ENCODE data around the gene TPSG1.
"Not testable (repeated sequence)": the region's sequence is repeated elsewhere in the genome, so short reads cannot be mapped to it uniquely, and the experiment has no call there.

TPSG1 gene

DNA sequence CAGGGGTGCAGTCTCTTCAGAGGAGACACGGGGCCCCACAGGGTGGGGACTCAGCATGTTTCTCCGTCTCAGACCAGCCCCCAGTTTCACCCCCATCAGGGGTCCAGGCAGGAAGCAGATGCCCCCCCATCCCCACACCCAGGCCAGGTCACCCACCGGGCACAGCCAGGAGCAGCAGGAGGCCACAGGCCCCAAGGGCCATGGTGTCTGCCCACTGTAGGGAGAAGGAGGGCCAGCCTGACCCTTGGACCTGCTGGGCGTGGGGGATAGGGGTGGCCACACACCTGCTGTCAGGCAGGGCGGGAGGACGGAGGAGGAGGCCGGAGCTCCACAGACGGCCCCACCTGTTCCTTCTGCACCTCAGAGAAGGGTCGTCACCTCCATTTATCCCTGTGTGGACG lies at the start of gene TPSG1:
TPSG1 (minus strand) TSS at position 218 of the 401 bp plus-strand sequence; CDS start at position 202, 16 bp downstream.
- no peak for DNase-seq (ENCODE audit: insufficient read length, low spot score)
- no peak for FAIRE-seq

- no peak for FAIRE-seq
- DNase-seq (ENCODE audit: insufficient read length, low spot score), result no peak
These were observed 49.7 kb upstream of the TPSG1 start for GRCh38 chr16:1274767-1275166.

DNA sequence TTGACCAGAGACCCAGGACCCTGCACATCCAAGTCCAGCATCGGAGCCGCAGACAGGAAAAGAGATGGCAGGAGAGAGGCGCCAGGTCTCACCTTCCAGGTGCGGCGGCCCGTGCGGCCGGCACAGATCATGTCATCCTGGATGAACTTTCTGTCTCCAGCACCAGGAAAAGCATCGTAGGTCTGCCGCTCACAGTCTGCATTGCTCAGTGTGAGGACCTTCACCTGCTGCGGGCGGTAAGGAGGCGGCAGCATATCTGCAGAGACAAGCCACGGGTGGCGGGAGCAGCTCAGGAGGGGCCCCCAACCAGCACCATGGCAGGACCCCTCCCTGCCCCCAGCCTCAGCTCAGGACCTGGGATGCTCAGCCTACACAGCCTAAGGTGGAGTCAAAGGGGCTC lies 48.7 kb upstream of the TPSG1 start:
- FAIRE-seq, result no peak
- no peak for DNase-seq (ENCODE audit: insufficient read length, low spot score)

GRCh38 chr16:1272453-1273198 lies 47.6 kb upstream of the TPSG1 start:
- FAIRE-seq (no peak), DNase-seq (ENCODE audit: insufficient read length, low spot score) (no peak)

GRCh38 chr16:1271724-1272413 lies 46.8 kb upstream of the TPSG1 start:
- not testable (repeated sequence) for DNase-seq (ENCODE audit: insufficient read length, low spot score)
- FAIRE-seq, result peak; percentile 40

GRCh38 chr16:1271380-1271723 lies 46.3 kb upstream of the TPSG1 start:
- DNase-seq (ENCODE audit: insufficient read length, low spot score) (no peak), FAIRE-seq (no peak)

DNA sequence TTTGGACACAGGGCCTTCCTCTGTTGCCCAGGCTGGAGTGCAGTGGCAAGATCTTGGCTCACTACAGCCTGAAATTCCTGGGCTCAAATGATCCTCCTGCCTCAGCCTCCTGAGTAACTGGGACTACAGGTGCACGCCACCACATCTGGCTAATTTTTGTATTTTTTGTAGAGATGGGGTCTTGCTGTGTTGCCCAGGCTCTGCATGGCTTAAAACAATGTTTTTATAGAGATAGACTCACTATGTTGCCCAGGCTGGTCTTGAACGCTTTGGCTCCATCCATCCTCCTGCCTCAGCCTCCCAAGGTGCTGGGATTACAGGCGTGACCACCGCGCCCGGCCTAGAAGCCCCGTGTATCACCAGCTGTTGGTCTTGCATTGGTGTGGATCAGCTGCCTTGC lies 44.4 kb upstream of the TPSG1 start:
- DNase-seq (ENCODE audit: insufficient read length, low spot score); FAIRE-seq: not testable (repeated sequence)

GRCh38 chr16:1265826-1266225 lies 40.8 kb upstream of the TPSG1 start:
- FAIRE-seq (no peak), DNase-seq (ENCODE audit: insufficient read length, low spot score) (no peak)

- FAIRE-seq, result no peak
These were observed 40.1 kb upstream of the TPSG1 start for GRCh38 chr16:1265090-1265630.

DNA sequence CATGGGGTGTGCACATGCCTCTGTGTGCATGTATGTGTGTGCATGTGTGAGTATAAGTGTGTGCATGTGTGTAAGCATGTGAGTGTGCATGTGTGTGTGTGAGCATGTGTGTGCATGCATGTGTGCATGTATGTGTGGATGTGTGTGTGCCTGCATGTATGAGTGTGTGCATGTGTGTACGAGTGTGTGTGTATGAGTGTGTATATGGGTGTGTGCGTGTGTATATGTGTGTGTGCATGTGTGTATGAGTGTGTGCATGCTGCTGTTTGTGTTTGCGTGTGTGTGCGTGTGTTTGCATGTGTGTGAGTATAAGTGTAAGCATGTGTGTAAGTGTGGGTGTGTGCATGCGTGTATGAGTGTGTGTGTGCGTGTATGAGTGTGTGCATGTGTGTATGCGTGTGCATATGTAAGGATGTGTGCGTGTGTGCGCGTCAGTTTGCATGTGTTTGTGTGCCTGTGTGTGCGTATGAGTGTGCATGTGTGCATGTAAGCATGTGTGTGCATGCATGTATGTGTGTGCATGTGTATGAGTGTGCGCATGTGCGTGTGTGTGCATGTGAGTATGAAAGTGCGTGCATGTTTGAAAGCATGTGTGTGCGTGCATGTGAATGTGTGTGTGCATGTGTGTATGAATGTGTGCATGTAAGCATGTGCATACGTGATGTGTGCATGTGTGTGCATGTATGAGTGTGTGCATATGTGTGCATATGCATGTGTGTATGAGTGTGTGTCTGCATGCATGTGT lies 39.4 kb upstream of the TPSG1 start:
- DNase-seq (ENCODE audit: insufficient read length, low spot score) (no peak), FAIRE-seq (peak; percentile 97)

More at GRCh38 chr16:1265090-1265630, 40.1 kb upstream of the TPSG1 start:
- no peak for DNase-seq (ENCODE audit: insufficient read length, low spot score)

DNA sequence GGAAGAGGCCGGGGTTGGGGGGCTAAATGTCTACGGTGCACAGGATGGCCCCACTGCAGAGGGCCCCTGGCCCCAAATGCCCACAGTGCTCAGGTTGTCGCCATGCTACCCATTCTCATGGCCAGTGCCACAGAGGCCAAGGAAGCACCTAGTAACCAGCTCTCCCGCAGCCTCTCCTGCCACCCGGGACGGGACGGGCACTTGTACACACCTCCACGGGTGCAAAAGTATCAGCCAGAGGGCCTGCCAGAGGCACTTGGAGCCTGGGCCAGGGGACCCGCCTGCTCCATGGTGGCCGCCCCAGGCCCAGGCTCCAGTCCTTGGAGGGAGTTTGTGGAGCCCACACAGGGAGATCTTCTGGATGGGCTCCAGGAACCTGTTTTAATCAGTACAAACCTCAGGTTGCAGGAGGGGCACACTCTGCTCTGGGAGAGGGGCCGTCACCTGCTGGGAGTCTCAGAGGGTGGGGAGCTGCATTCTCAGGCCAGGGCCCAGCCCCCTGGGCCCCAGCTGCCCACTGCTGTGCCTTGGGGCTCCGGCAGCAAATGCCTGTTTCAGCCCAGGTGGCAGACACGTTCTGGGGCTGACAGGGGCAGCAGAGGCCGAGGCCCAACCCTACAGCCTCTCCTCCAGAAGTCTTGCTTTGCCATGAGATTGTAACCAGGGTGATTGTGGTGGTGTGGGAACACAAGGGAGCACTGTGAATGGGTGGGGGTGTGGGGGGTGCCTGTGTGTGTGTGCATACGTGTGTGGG lies 38.7 kb upstream of the TPSG1 start:
- no peak for FAIRE-seq

DNA sequence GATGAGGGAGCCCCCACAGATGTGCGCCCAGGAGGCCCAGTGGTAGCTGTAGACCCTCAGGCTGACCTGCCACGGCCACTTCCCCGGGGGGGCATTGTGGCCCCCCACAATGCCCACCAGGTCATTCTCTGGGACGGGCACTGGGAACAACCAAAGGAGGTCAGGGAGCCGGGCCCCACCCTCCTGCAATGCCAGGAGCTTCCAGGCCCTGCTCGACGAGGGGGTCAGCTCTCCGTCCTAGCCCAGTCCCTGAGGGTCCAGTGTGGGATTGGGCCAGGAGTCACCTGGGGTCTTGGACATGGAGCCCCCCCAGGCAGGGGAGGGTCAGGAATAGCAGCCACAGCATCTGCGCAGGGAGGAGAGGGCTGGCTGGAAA lies 37.8 kb upstream of the TPSG1 start:
- DNase-seq (ENCODE audit: insufficient read length, low spot score), result no peak
- no peak for FAIRE-seq

More for the DNA sequence above, 38.7 kb upstream of the TPSG1 start:
- no peak for DNase-seq (ENCODE audit: insufficient read length, low spot score)

DNA sequence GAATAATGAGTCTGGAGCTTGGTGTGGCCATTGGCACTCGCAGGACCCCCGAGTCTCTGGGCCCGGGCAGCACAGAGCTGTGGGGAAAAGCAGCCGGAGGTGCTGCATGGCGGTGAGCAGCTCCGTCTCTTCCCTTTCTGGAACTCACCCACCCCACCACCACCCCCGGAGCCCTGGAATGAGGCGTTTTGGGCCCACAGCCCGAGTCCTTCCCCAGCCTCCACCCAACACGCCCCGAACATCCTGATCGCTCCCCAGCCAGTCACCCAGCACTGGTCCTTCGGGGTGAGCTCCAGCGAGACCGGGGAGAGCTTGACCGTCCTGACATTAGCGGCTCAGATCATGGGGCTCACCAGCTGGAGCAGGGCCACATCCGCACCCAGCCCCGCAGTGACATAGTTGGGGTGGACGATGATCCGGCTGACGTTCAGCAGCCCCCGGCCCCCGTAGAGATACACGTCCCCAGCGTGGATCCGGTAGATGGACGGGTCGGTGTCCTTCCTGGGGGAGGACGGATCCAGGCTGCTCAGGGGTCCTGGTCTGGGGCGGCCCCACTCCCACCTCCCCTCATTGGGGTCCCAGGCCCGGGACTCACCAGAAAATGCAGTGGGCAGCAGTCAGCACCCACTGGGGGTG lies 37.3 kb upstream of the TPSG1 start:
- DNase-seq (ENCODE audit: insufficient read length, low spot score) (no peak), FAIRE-seq (no peak)

DNA sequence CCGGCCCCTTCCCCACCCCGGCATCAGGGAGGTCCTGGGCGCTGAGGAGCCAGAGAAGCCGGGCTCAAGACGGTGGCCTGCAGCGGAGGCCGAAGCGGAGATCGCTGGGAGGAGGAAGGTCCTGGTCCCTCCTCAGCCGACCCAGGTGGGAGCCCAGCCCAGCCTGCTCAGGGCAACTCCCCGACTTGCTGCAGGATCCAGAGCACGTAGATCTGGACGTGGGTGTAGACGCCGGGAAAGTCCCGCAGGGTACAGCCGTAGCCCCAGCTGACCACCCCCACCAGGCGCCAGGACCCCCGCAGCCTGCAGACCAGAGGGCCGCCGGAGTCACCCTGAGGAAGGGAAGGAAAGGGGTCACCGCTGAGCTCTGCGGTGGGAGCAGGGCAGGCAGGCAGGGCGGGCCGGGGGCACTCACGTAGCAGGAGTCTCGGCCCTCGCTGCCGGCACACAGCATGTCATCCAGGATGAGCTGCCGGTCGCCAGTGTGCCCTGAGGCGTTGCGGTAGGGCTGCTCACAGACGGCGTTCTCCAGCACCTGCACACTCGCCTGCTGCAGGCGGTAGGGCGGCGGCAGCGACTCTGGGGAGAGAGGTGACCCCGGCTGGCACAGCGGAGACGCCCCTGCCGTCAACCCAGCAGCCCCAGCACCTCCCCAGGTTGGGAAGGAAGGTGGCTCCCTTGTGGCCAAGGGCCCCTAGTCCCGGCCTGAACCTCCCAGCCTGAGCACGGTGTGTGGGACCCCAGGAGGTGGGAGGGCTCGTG lies 36.2 kb upstream of the TPSG1 start:
- DNase-seq (ENCODE audit: insufficient read length, low spot score), result no peak
- FAIRE-seq, result no peak

- no peak for DNase-seq (ENCODE audit: insufficient read length, low spot score)
- no peak for FAIRE-seq
These were observed 35.1 kb upstream of the TPSG1 start for GRCh38 chr16:1260101-1260680.

DNA sequence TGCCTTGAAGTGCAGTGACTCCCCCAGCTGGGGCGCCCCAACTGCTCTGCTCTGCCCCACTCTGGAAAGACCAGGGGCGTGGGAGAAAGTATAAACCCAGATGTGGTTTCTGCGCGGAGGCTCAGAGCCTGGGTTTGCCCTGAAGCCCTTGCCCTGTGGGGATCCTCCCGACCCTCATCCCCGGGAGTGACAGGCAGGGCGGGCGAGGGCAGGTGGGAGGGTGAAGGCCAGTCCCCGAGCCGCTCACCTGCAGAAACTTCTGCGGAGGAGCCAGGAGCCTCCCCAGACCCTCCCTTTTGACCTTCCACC lies 34.6 kb upstream of the TPSG1 start:
- DNase-seq (ENCODE audit: insufficient read length, low spot score) (no peak), FAIRE-seq (no peak)

DNA sequence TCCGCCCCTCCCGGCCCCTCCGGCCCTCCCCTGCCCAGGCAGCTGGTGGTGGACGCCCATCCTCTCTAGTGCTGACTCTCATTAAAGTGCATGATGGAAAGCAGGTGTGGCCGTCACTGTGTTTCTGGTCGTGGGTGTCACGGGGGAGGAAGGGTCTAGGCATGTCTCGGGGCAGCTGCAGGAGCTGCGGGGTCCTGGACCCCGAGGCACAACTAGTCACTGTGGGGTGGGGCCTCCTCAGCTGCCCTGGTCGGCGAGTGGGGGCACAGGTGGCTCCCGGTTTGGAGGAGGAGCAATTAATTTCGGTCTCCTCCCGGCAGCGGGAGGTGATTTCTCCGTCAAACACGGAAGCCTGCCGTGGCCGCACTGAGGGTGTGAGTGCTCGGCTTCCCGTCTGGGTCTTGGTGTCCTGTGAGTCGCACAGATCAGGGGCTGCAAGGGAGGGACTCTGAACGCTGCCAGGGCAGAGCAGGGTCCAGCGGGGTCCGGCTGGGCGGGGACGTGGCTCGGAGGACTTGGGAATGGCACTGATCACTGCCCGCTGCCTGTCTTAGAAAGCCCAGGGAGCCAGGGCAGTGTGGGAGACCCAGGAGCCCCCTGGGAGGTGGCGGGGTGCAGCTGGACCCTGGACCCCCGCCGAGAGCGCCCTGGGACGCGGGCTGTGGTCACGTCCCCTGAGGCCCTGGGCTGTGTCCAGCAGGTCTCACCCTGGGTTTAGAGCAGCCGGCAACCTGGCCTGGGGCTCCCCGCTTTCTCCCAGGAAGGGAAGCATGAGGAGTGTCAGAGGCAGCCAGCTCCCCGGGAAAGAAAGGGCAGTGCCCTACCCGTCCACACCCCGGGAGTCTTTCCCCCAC lies 34.1 kb upstream of the TPSG1 start:
- peak; percentile 54 for FAIRE-seq
- no peak for DNase-seq (ENCODE audit: insufficient read length, low spot score)

GRCh38 chr16:1258225-1258600 lies 33.1 kb upstream of the TPSG1 start:
- FAIRE-seq (no peak), DNase-seq (ENCODE audit: insufficient read length, low spot score) (no peak)

Data from HTR-8/SVneo (cell line).